Loucy (cell line): ENCODE measurements around the gene ABCA6.

Source experiments
- H2AFZ ChIP-seq: fragments of 200-600 bp; sonication (generic); 2 replicates; pipeline ENCODE4 v1.6.0; 2016; ENCODE audit warnings: antibody characterized with exemption, mild to moderate bottlenecking, low read length, moderate library complexity
- H3F3A ChIP-seq: fragments of 200-600 bp; 2 replicates; pipeline ENCODE4 v1.6.0; 2016; ENCODE audit warnings: antibody characterized with exemption, low read depth, mild to moderate bottlenecking
- H3K27me3 ChIP-seq: fragments of 200-600 bp; sonication (generic); 2 replicates; pipeline ENCODE4 v1.6.1; 2014; ENCODE audit warnings: low read length, mild to moderate bottlenecking; ENCODE audit not compliant: insufficient read depth, poor library complexity, severe bottlenecking
- H3K36me3 ChIP-seq: fragments of 200-600 bp; sonication (generic); 2 replicates; pipeline ENCODE4 v1.6.1; 2016; ENCODE audit warnings: low read length; ENCODE audit not compliant: insufficient read depth
- H3K4me1 ChIP-seq: fragments of 200-600 bp; sonication (generic); 2 replicates; pipeline ENCODE4 v1.5.1; 2014; ENCODE audit warnings: low read length, mild to moderate bottlenecking; ENCODE audit not compliant: insufficient read depth, poor library complexity, severe bottlenecking
- H3K4me2 ChIP-seq: fragments of 200-600 bp; sonication (generic); 2 replicates; pipeline ENCODE4 v1.6.0; 2014; ENCODE audit warnings: antibody characterized with exemption, low read length, low read depth, mild to moderate bottlenecking; ENCODE audit not compliant: poor library complexity, severe bottlenecking
- H3K4me3 ChIP-seq: fragments of 200-600 bp; sonication (generic); 2 replicates; pipeline ENCODE4 v1.5.1; 2014; ENCODE audit warnings: low read length, mild to moderate bottlenecking, mixed read lengths; ENCODE audit not compliant: poor library complexity, severe bottlenecking
- H3K79me2 ChIP-seq: fragments of 200-600 bp; sonication (generic); 2 replicates; pipeline ENCODE4 v1.6.1; 2014; ENCODE audit warnings: low read length; ENCODE audit not compliant: insufficient read depth
- H3K9ac ChIP-seq: fragments of 200-600 bp; sonication (generic); 2 replicates; pipeline ENCODE4 v1.6.0; 2014; ENCODE audit warnings: mild to moderate bottlenecking, low read depth, low read length, moderate library complexity; ENCODE audit not compliant: poor library complexity, severe bottlenecking
- H3K9me2 ChIP-seq: fragments of 200-600 bp; sonication (generic); replicated peaks from 2 replicates; pipeline ENCODE4 v1.6.1; 2016; ENCODE audit warnings: low read depth, low read length, mixed read lengths
- H3K9me3 ChIP-seq: fragments of 200-600 bp; sonication (generic); 2 replicates; pipeline ENCODE4 v1.6.1; 2014; ENCODE audit warnings: mild to moderate bottlenecking, antibody characterized with exemption, low read length, low read depth; ENCODE audit not compliant: insufficient read depth
- H4K20me1 ChIP-seq: fragments of 200-600 bp; sonication (generic); 2 replicates; pipeline ENCODE4 v1.6.0; 2014; ENCODE audit warnings: antibody characterized with exemption, low read length, mild to moderate bottlenecking; ENCODE audit not compliant: insufficient read depth, poor library complexity, severe bottlenecking
- EZH2phosphoT487 ChIP-seq: fragments of 200-600 bp; IDR thresholded peaks from 2 replicates; pipeline ENCODE4 v1.6.1; 2018; ENCODE audit warnings: antibody characterized with exemption, mild to moderate bottlenecking, moderate library complexity, borderline replicate concordance
- TF ChIP-seq, protein P1 (sequence below): fragments of 200-600 bp; sonication (generic); conservative IDR thresholded peaks from 2 replicates; pipeline ENCODE4 v1.5.1; 2014; ENCODE audit warnings: mild to moderate bottlenecking, antibody characterized with exemption, low read length

ABCA6 gene

DNA sequence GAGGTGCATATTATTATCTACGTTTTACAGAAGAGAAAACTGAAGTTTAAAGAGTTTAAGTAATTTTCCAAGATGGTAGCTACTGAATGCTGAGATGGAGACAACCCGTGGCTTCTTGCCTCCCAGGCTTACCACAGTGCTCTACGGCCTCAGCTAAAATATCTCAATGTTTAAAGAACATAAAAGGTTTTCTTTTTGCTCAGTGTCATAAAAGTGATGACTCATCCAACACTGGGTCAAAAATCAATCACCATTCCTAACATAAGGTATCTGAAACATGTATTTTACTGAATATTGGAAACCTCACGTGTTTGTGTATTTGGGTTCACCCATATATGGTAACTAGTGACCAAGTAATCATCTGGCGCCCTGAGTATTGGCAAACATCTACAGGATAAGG is 99.4 kb downstream of the ABCA6 start:
- no peak overlapping the region for H3K4me2 ChIP-seq
- no peaks in the 10 kb centered on the region for H3K9me3 ChIP-seq
- TF ChIP-seq, protein P1, sequence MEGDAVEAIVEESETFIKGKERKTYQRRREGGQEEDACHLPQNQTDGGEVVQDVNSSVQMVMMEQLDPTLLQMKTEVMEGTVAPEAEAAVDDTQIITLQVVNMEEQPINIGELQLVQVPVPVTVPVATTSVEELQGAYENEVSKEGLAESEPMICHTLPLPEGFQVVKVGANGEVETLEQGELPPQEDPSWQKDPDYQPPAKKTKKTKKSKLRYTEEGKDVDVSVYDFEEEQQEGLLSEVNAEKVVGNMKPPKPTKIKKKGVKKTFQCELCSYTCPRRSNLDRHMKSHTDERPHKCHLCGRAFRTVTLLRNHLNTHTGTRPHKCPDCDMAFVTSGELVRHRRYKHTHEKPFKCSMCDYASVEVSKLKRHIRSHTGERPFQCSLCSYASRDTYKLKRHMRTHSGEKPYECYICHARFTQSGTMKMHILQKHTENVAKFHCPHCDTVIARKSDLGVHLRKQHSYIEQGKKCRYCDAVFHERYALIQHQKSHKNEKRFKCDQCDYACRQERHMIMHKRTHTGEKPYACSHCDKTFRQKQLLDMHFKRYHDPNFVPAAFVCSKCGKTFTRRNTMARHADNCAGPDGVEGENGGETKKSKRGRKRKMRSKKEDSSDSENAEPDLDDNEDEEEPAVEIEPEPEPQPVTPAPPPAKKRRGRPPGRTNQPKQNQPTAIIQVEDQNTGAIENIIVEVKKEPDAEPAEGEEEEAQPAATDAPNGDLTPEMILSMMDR, result no peak
- no peak for TF ChIP-seq EZH2phosphoT487
- no peak overlapping the region for H3K9ac ChIP-seq
- H3K4me3 ChIP-seq, result no peak overlapping the region
- no peaks in the 10 kb centered on the region for H3K36me3 ChIP-seq
- H3K4me1 ChIP-seq, result no peaks in the 10 kb centered on the region
- H3K27me3 ChIP-seq, result no peaks in the 10 kb centered on the region
- H2AFZ ChIP-seq, result no peak overlapping the region
- H3K9me2 ChIP-seq, result 0 out of 2 replicates have a peak, but pooled peaks cover 3% of the 10 kb centered on the region
- no peaks in the 10 kb centered on the region for H4K20me1 ChIP-seq
- no peaks in the 10 kb centered on the region for H3F3A ChIP-seq
- no peaks in the 10 kb centered on the region for H3K79me2 ChIP-seq

DNA sequence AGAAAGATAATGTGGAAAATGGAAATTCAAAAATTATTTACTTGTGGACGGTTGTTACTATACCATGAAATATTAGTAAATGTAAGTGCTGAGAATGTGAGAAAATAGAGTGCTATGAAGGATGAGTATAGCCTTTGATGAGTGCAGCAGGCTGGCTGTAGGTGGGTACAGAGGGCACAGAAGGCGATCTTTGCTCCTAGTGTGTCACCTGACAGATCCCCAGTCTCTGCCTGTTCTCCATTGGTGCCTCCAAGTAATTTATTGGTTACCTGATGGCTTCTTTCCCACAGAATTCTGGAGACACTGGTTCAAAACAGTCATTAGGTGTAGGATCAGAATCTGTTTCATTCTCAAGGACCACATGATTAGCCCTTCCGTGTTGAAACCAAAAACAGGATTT is 109.9 kb downstream of the ABCA6 start:
- no peak overlapping the region for H2AFZ ChIP-seq
- H3K4me2 ChIP-seq, result no peak overlapping the region
- no peak overlapping the region for H3K9ac ChIP-seq

GRCh38 chr17:69030169-69030568 is 111.5 kb downstream of the ABCA6 start:
- no peak overlapping the region for H3K4me3 ChIP-seq
- H3K4me2 ChIP-seq, result no peak overlapping the region
- H3F3A ChIP-seq, result no peaks in the 10 kb centered on the region
- no peaks in the 10 kb centered on the region for H3K79me2 ChIP-seq
- H3K36me3 ChIP-seq, result no peaks in the 10 kb centered on the region
- H4K20me1 ChIP-seq, result no peaks in the 10 kb centered on the region
- no peak overlapping the region for H3K9ac ChIP-seq
- TF ChIP-seq, protein P1, result no peak
- no peak for TF ChIP-seq EZH2phosphoT487
- H3K9me3 ChIP-seq, result no peaks in the 10 kb centered on the region
- no peaks in the 10 kb centered on the region for H3K27me3 ChIP-seq
- H3K9me2 ChIP-seq, result no peaks in the 10 kb centered on the region
- H3K4me1 ChIP-seq, result no peaks in the 10 kb centered on the region
- no peak overlapping the region for H2AFZ ChIP-seq

More for the DNA sequence above, 109.9 kb downstream of the ABCA6 start:
- no peak for TF ChIP-seq EZH2phosphoT487
- TF ChIP-seq, protein P1, result no peak
- Histone ChIP-seq H3K36me3 (no peaks in the 10 kb centered on the region), H3F3A (no peaks in the 10 kb centered on the region), H3K4me3 (no peak overlapping the region), H3K4me1 (no peaks in the 10 kb centered on the region), H3K9me2 (no peaks in the 10 kb centered on the region), H4K20me1 (no peaks in the 10 kb centered on the region), H3K79me2 (no peaks in the 10 kb centered on the region), H3K27me3 (no peaks in the 10 kb centered on the region), H3K9me3 (no peaks in the 10 kb centered on the region)
